Measurements from ENCODE around the gene CD244. TPM values are rescaled to one million over a fixed set of nuclear protein-coding genes. Genes with fewer than 3 reads are reported as not detected.

The CD244 gene
- total and polyA plus RNA-seq, 9 donors: 0.13 to 1.3 (median 0.30) TPM

GRCh38 chr1:160800645-160801408 lies 61.9 kb downstream of the CD244 start:
- WGBS (ENCODE audit: insufficient coverage): no CpG with 5 or more reads among the region's 4 CpGs
- DNase-seq: no peak
- H3K4me3 ChIP-seq (ENCODE audit: low read length): no peak overlapping the region

DNA sequence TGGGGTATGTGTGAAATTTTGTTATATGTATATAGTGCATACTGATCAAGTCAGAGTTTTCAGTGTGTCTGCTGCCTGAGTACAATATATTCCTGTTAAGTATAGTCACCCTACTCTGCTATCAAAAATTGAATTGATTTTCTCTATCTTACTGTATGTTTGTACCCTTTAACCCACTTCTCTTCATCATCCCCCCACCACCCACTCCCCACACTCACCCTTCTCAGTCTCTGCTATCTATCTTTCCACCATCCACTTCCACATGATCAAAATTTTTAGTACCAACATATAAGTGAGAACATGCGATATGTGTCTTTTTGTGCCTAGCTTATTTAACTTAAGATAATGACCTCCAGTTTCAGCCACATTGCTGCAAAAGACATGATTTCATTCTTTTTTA lies 62.5 kb downstream of the CD244 start:
- Histone ChIP-seq H3K27ac (ENCODE audit: low read length) (no peak overlapping the region), H3K9me3 (replicated peaks; ENCODE audit: control insufficient read depth, low read depth, low read length) (no peaks in the 10 kb centered on the region), H3K27me3 (ENCODE audit: control insufficient read depth, insufficient read depth, low read length) (no peaks in the 10 kb centered on the region), H3K36me3 (ENCODE audit: control insufficient read depth, insufficient read depth, low read length) (no peaks in the 10 kb centered on the region), H3K4me3 (ENCODE audit: low read length) (no peak overlapping the region), H3K4me1 (ENCODE audit: control insufficient read depth, insufficient read depth, low read length) (no peaks in the 10 kb centered on the region)
- DNase-seq: no peak
- WGBS (ENCODE audit: insufficient coverage): no CpG with 5 or more reads among the region's 1 CpG

More at GRCh38 chr1:160800645-160801408, 61.9 kb downstream of the CD244 start:
- H3K27ac ChIP-seq (ENCODE audit: low read length): no peak overlapping the region
- H3K9me3 ChIP-seq (replicated peaks; ENCODE audit: control insufficient read depth, low read depth, low read length): no peaks in the 10 kb centered on the region
- H3K4me1 ChIP-seq (ENCODE audit: control insufficient read depth, insufficient read depth, low read length): no peaks in the 10 kb centered on the region
- H3K36me3 ChIP-seq (ENCODE audit: control insufficient read depth, insufficient read depth, low read length): no peaks in the 10 kb centered on the region
- no peaks in the 10 kb centered on the region for H3K27me3 ChIP-seq (ENCODE audit: control insufficient read depth, insufficient read depth, low read length)

DNA sequence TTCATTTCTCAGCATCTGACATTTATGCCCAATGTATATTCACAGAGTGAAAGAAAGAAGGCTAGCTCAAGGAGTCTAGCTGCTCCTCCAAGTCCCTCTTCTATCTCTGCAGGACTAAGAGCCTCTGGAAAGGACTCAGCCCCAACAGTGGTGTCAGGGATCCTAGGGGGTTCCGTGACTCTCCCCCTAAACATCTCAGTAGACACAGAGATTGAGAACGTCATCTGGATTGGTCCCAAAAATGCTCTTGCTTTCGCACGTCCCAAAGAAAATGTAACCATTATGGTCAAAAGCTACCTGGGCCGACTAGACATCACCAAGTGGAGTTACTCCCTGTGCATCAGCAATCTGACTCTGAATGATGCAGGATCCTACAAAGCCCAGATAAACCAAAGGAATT lies 63.0 kb downstream of the CD244 start:
- DNase-seq: no peak
- no peaks in the 10 kb centered on the region for H3K4me1 ChIP-seq (ENCODE audit: control insufficient read depth, insufficient read depth, low read length)
- no peaks in the 10 kb centered on the region for H3K9me3 ChIP-seq (replicated peaks; ENCODE audit: control insufficient read depth, low read depth, low read length)
- H3K27me3 ChIP-seq (ENCODE audit: control insufficient read depth, insufficient read depth, low read length): no peaks in the 10 kb centered on the region
- H3K4me3 ChIP-seq (ENCODE audit: low read length): no peak overlapping the region
- 82% methylated on average over 5 of the region's 5 CpGs for WGBS (ENCODE audit: insufficient coverage)
- no peak overlapping the region for H3K27ac ChIP-seq (ENCODE audit: low read length)
- H3K36me3 ChIP-seq (ENCODE audit: control insufficient read depth, insufficient read depth, low read length): no peaks in the 10 kb centered on the region

GRCh38 chr1:160798439-160798838 lies 64.2 kb downstream of the CD244 start:
- Histone ChIP-seq H3K36me3 (ENCODE audit: control insufficient read depth, insufficient read depth, low read length) (no peaks in the 10 kb centered on the region), H3K27me3 (ENCODE audit: control insufficient read depth, insufficient read depth, low read length) (no peaks in the 10 kb centered on the region), H3K27ac (ENCODE audit: low read length) (no peak overlapping the region), H3K4me3 (ENCODE audit: low read length) (no peak overlapping the region), H3K4me1 (ENCODE audit: control insufficient read depth, insufficient read depth, low read length) (no peaks in the 10 kb centered on the region), H3K9me3 (replicated peaks; ENCODE audit: control insufficient read depth, low read depth, low read length) (no peaks in the 10 kb centered on the region)
- WGBS (ENCODE audit: insufficient coverage): 73% methylated on average over 1 of the region's 2 CpGs
- no peak for DNase-seq

GRCh38 chr1:160797861-160798273 lies 64.8 kb downstream of the CD244 start:
- no CpG with 5 or more reads among the region's 4 CpGs for WGBS (ENCODE audit: insufficient coverage)
- Histone ChIP-seq H3K36me3 (ENCODE audit: control insufficient read depth, insufficient read depth, low read length) (no peaks in the 10 kb centered on the region), H3K9me3 (replicated peaks; ENCODE audit: control insufficient read depth, low read depth, low read length) (no peaks in the 10 kb centered on the region), H3K27me3 (ENCODE audit: control insufficient read depth, insufficient read depth, low read length) (no peaks in the 10 kb centered on the region), H3K4me1 (ENCODE audit: control insufficient read depth, insufficient read depth, low read length) (no peaks in the 10 kb centered on the region), H3K4me3 (ENCODE audit: low read length) (no peak overlapping the region), H3K27ac (ENCODE audit: low read length) (no peak overlapping the region)
- DNase-seq: no peak

DNA sequence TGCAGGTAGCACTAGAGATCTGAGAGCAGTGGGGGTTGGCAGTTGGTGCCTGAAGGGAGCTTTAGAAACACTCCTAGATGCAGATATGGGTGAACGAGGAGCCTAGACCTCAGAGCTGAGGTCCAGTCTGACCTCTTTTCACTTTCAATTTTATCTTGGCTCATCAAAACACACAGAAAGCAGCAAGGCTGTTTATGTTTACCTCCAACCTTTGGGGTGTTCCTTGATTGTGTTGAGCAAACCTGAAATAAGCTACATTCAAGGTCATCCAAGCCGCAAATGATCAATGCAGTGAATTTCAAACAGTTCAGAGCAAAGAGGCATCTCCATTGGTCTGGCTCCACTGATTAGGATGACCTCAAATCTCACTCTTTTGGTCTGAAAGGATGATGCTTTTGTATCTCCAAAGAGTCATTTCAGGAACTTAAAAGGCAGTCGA lies 65.4 kb downstream of the CD244 start:
- WGBS (ENCODE audit: insufficient coverage): 83% methylated on average over 1 of the region's 3 CpGs
- Histone ChIP-seq H3K27me3 (ENCODE audit: control insufficient read depth, insufficient read depth, low read length) (no peaks in the 10 kb centered on the region), H3K27ac (ENCODE audit: low read length) (no peak overlapping the region), H3K4me3 (ENCODE audit: low read length) (no peak overlapping the region), H3K4me1 (ENCODE audit: control insufficient read depth, insufficient read depth, low read length) (no peaks in the 10 kb centered on the region), H3K36me3 (ENCODE audit: control insufficient read depth, insufficient read depth, low read length) (no peaks in the 10 kb centered on the region), H3K9me3 (replicated peaks; ENCODE audit: control insufficient read depth, low read depth, low read length) (no peaks in the 10 kb centered on the region)
- no peak for DNase-seq

DNA sequence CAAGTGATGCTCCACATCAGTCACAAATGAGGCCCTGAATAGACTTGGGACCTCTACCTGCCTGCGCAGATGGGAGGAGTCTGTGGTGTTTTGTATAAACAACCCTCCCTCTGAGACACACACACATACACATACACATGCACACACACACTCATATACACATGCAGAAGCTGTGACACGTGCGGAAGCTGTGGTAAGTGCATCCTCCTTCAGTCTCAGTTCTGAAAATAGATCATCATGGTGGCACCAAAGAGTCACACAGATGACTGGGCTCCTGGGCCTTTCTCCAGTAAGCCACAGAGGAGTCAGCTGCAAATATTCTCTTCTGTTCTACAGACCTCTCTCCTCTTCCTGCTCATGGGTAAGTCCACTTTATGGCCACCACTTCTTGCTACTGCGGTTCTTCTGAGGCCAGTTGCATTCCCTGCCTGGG lies 66.7 kb downstream of the CD244 start, which contains the start of gene LY9:
Gene LY9, plus strand, starts transcription at position 224 of the 433 bp plus-strand sequence. Its CDS starts 14 bp downstream, at position 238.
- Histone ChIP-seq H3K9me3 (replicated peaks; ENCODE audit: control insufficient read depth, low read depth, low read length) (no peaks in the 10 kb centered on the region), H3K27me3 (ENCODE audit: control insufficient read depth, insufficient read depth, low read length) (no peaks in the 10 kb centered on the region), H3K27ac (ENCODE audit: low read length) (no peak within 1 kb of the TSS), H3K4me3 (ENCODE audit: low read length) (no peak within 1 kb of the TSS), H3K4me1 (ENCODE audit: control insufficient read depth, insufficient read depth, low read length) (no peaks in the 10 kb centered on the region), H3K36me3 (ENCODE audit: control insufficient read depth, insufficient read depth, low read length) (no peaks in the 10 kb centered on the region)
- peak; percentile 33 for DNase-seq
- 88% methylated on average over 2 of the region's 4 CpGs for WGBS (ENCODE audit: insufficient coverage)

DNA sequence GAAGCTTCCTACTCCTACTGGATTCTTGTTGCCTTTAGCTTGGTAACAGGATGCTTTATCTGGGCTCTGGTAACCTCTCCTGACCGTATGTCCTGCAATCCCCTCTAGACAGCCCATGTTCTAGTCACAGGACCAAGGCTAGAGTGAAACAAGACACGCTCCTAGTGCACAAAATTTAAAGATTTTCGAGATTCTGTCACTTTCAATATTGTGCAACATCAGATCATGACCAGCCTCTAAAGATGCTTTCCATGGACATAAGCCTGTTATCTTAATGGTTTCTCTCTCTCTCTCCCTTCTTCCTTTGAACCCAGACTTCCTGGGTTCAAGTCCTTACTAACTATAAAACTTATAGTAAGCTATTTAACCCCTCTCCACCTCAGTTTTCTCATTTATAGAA lies 68.3 kb downstream of the CD244 start:
- H3K27me3 ChIP-seq (ENCODE audit: control insufficient read depth, insufficient read depth, low read length): no peaks in the 10 kb centered on the region
- H3K27ac ChIP-seq (ENCODE audit: low read length): no peak overlapping the region
- no peak for DNase-seq
- no peaks in the 10 kb centered on the region for H3K36me3 ChIP-seq (ENCODE audit: control insufficient read depth, insufficient read depth, low read length)
- 33% methylated on average over 2 of the region's 3 CpGs for WGBS (ENCODE audit: insufficient coverage)
- no peaks in the 10 kb centered on the region for H3K9me3 ChIP-seq (replicated peaks; ENCODE audit: control insufficient read depth, low read depth, low read length)
- H3K4me1 ChIP-seq (ENCODE audit: control insufficient read depth, insufficient read depth, low read length): no peaks in the 10 kb centered on the region
- H3K4me3 ChIP-seq (ENCODE audit: low read length): no peak overlapping the region

DNA sequence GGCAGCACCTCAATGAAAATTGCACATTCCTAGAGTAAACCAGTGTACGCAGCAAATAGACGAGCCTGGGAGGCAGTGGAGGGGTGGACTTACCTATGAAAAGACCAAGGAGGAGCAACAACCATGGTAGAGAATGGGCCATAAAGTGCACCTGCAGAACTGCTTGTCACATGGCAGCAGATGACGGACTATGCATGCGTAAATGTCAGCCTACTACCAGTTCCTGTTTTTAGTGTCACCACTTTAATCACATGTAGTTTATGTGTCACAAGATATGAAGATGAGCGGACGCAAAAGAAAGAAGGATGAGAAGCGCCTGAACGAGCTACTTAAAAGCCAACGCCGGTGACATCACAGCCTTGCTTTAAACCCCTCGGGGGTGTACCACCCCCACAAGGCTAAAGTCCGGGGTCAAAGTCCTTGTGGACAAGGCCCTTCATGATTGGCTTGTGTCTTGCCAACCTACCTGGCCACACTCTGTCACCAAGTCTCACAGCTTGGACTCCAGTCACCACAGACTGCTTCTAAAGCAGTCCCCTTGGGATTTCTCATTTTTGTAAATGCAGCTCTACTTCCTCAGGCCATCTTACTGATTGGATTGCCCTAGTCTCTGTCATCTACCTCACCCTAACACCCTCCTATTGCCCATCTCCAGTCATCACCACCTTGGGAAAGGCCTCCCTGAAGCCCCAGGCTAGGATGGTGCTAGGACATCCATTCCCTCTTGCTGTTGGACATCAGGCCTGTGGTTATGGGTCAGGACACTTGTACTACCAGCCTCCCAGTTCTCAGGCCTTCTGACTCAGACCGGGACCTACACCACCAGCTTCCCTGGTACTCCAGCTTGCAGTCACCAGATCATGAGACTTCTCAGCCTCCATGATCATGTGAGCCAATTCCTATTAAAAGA lies 72.7 kb downstream of the CD244 start:
- Histone ChIP-seq H3K27me3 (ENCODE audit: control insufficient read depth, insufficient read depth, low read length) (no peaks in the 10 kb centered on the region), H3K4me3 (ENCODE audit: low read length) (no peak overlapping the region), H3K4me1 (ENCODE audit: control insufficient read depth, insufficient read depth, low read length) (no peaks in the 10 kb centered on the region), H3K36me3 (ENCODE audit: control insufficient read depth, insufficient read depth, low read length) (no peaks in the 10 kb centered on the region), H3K27ac (ENCODE audit: low read length) (no peak overlapping the region), H3K9me3 (replicated peaks; ENCODE audit: control insufficient read depth, low read depth, low read length) (no peaks in the 10 kb centered on the region)
- peak; percentile 38 for DNase-seq
- WGBS (ENCODE audit: insufficient coverage): 89% methylated on average over 10 of the region's 13 CpGs

DNA sequence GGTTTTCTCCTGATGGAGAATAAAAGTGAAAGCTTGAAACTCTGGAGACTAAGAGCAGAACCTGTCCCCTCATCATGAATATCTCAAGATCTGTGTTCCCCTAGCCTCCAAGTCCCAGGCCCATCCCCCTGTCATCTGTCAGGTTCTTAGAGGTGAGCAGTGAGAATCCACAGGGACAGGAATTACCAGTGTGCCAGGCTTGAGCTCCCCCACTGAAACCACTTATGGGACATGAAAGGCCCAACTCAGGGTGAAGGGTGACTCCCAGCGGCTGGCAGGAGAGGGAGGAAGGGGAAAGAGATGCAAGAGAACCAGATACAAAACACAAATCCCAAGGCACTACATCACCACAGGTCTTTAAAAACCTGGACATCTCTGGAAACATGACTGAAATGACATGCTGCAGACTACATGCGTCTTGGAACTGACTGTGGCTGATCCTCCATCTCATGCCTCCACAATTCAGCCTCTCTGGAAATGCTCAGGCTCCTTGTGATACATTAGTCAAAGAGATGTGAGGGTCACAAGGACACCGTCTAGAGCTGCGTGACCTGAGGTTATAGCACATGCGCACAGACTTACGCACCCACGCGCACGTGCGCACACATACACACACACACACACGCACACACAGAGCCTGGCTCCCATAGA lies 73.5 kb downstream of the CD244 start:
- Histone ChIP-seq H3K27me3 (ENCODE audit: control insufficient read depth, insufficient read depth, low read length) (no peaks in the 10 kb centered on the region), H3K4me1 (ENCODE audit: control insufficient read depth, insufficient read depth, low read length) (no peaks in the 10 kb centered on the region), H3K27ac (ENCODE audit: low read length) (no peak overlapping the region), H3K4me3 (ENCODE audit: low read length) (no peak overlapping the region), H3K36me3 (ENCODE audit: control insufficient read depth, insufficient read depth, low read length) (no peaks in the 10 kb centered on the region), H3K9me3 (replicated peaks; ENCODE audit: control insufficient read depth, low read depth, low read length) (no peaks in the 10 kb centered on the region)
- DNase-seq: no peak
- WGBS (ENCODE audit: insufficient coverage): 80% methylated on average over 1 of the region's 11 CpGs
